ENCODE results near the gene LRRC28.

LRRC28 gene

DNA sequence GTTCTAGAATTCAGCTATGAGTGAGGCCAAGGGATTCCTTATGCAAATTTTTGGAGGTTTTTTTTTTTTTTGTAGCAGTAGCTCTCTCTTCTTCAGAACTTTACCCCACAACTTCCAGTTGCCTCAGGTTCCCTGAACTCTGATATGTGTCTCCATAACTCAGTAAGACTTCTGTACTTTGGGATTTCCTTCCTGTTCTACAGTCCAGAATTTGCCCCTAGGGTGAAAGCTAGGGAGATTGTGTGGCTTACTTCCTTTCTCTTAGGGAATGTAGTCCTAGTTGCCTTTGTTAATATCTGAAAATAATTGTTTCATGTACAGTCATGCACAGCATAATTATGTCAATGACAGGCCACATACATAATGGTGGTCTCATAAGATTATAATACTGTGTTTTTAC lies 30.8 kb downstream of the LRRC28 start:
- Histone ChIP-seq H3K9ac (ENCODE audit: low read depth, low read length) (no peak overlapping the region), H3K4me3 (ENCODE audit: low read depth, low read length) (no peak overlapping the region), H3K4me1 (ENCODE audit: control insufficient read depth, insufficient read depth, low read length) (no peaks in the 10 kb centered on the region)

DNA sequence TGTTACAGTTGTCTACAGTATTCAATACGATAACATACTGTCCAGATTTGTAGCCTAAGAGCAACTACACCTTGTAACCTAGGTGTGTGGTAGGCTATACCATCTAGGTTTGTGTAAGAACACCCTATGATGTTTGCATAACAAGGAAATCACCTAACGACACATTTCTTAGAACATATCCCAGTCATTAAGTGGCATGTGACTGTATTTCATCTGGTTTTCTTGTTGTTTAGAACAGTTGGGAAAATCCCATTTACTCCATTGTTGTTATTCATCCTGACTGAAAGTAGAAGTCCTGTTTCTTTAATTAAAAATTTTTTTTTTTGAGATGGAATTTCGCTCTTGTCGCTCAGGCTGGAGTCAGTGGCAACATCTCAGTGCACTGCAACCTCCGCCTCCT lies 31.3 kb downstream of the LRRC28 start:
- Histone ChIP-seq H3K4me3 (ENCODE audit: low read depth, low read length) (no peak overlapping the region), H3K9ac (ENCODE audit: low read depth, low read length) (no peak overlapping the region), H3K4me1 (ENCODE audit: control insufficient read depth, insufficient read depth, low read length) (no peaks in the 10 kb centered on the region), H3K27me3 (ENCODE audit: control insufficient read depth, insufficient read depth, low read length) (no peaks in the 10 kb centered on the region), H3K9me3 (ENCODE audit: control insufficient read depth, insufficient read depth, low read length) (no peaks in the 10 kb centered on the region), H3K36me3 (ENCODE audit: control insufficient read depth, insufficient read depth, low read length) (no peaks in the 10 kb centered on the region)

More for the DNA sequence above, 30.8 kb downstream of the LRRC28 start:
- H3K9me3 ChIP-seq (ENCODE audit: control insufficient read depth, insufficient read depth, low read length), result no peaks in the 10 kb centered on the region
- H3K27me3 ChIP-seq (ENCODE audit: control insufficient read depth, insufficient read depth, low read length), result no peaks in the 10 kb centered on the region
- H3K36me3 ChIP-seq (ENCODE audit: control insufficient read depth, insufficient read depth, low read length), result no peaks in the 10 kb centered on the region

DNA sequence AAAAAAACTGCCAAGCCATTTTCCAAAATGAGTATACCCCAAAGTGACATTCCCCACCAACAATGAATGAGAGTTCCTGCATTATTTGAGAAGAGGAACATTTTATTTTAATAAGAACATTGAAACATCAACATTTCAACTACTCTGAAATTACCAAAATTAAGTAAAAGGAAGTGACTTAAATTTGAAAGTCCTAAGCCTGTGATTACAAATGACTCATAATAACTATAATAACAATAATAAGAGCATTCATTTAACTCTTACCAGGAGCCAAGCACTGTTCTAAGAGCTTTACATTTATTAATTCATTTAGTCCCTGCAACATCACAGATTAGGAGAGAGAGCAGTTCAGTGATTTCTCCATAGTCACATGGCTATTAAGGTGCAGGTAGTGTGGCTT lies 32.4 kb downstream of the LRRC28 start:
- no peak overlapping the region for H3K9ac ChIP-seq (ENCODE audit: low read depth, low read length)
- no peaks in the 10 kb centered on the region for H3K9me3 ChIP-seq (ENCODE audit: control insufficient read depth, insufficient read depth, low read length)
- no peaks in the 10 kb centered on the region for H3K36me3 ChIP-seq (ENCODE audit: control insufficient read depth, insufficient read depth, low read length)
- H3K4me3 ChIP-seq (ENCODE audit: low read depth, low read length), result no peak overlapping the region
- no peaks in the 10 kb centered on the region for H3K27me3 ChIP-seq (ENCODE audit: control insufficient read depth, insufficient read depth, low read length)
- no peaks in the 10 kb centered on the region for H3K4me1 ChIP-seq (ENCODE audit: control insufficient read depth, insufficient read depth, low read length)

DNA sequence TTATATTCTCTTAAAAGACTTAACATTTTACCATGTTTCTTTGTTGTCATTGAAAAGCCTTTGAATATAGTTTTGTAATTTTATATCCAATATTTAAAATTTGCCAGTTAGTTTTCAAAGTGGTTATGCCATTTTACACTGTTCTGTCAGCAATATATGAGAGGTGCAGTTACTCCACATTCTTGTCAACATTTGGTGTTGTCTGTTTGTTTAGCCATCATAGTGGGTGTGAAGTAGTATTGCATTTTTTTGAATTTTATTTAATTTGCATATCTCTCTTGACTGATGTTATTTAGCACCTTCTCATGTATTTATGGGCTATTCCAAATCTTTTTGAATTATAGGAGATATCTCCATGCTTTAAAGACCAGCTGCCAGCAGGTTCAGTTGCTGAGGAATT lies 40.4 kb downstream of the LRRC28 start:
- Histone ChIP-seq H3K4me1 (ENCODE audit: control insufficient read depth, insufficient read depth, low read length) (peaks cover 13% of the 10 kb centered on the region), H3K36me3 (ENCODE audit: control insufficient read depth, insufficient read depth, low read length) (no peaks in the 10 kb centered on the region), H3K27me3 (ENCODE audit: control insufficient read depth, insufficient read depth, low read length) (no peaks in the 10 kb centered on the region), H3K4me3 (ENCODE audit: low read depth, low read length) (no peak overlapping the region), H3K9ac (ENCODE audit: low read depth, low read length) (no peak overlapping the region), H3K9me3 (ENCODE audit: control insufficient read depth, insufficient read depth, low read length) (no peaks in the 10 kb centered on the region)

DNA sequence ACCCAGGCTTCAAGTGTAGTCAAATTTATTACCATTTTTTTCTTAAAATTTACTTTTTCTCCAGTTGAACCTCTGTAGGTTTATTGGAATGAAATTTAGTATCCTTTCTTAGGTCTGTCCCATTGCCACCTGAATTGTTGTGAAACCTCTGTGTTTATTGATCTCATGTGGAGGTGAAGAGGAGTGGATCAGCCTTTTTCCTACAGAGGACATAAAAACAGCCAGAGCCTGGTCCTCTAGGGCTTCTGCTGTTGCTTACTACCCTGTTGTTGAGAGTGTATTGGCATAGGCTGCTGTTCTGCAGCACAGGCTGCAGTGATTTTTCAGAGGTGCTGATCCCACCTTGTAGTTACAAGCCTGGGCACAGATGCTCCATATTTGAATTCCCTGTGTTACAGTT lies 44.6 kb downstream of the LRRC28 start:
- Histone ChIP-seq H3K4me1 (ENCODE audit: control insufficient read depth, insufficient read depth, low read length) (peaks cover 13% of the 10 kb centered on the region), H3K9me3 (ENCODE audit: control insufficient read depth, insufficient read depth, low read length) (no peaks in the 10 kb centered on the region), H3K4me3 (ENCODE audit: low read depth, low read length) (no peak overlapping the region), H3K9ac (ENCODE audit: low read depth, low read length) (no peak overlapping the region), H3K27me3 (ENCODE audit: control insufficient read depth, insufficient read depth, low read length) (no peaks in the 10 kb centered on the region), H3K36me3 (ENCODE audit: control insufficient read depth, insufficient read depth, low read length) (no peaks in the 10 kb centered on the region)

DNA sequence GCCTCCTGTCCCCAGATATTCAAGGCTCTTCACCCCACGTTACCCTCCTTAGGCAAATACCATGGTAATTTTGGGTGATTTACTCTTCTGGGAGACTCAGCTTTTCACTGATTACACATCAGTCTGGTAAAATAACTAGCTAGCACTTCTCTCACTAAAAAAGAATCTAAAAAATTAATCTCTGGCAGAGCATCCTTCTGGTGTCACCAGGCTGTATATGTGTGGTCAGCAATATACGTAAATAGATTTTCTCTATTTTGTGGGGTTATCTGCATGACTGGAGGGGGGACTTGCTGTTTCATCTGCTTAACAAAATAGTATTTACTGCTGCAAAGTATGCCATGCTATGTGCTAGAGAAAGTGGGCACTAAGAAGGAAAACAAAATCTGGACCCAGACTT lies 45.1 kb downstream of the LRRC28 start:
- peaks cover 13% of the 10 kb centered on the region for H3K4me1 ChIP-seq (ENCODE audit: control insufficient read depth, insufficient read depth, low read length)
- no peaks in the 10 kb centered on the region for H3K36me3 ChIP-seq (ENCODE audit: control insufficient read depth, insufficient read depth, low read length)
- H3K9me3 ChIP-seq (ENCODE audit: control insufficient read depth, insufficient read depth, low read length), result no peaks in the 10 kb centered on the region
- no peak overlapping the region for H3K9ac ChIP-seq (ENCODE audit: low read depth, low read length)
- H3K4me3 ChIP-seq (ENCODE audit: low read depth, low read length), result no peak overlapping the region
- no peaks in the 10 kb centered on the region for H3K27me3 ChIP-seq (ENCODE audit: control insufficient read depth, insufficient read depth, low read length)

DNA sequence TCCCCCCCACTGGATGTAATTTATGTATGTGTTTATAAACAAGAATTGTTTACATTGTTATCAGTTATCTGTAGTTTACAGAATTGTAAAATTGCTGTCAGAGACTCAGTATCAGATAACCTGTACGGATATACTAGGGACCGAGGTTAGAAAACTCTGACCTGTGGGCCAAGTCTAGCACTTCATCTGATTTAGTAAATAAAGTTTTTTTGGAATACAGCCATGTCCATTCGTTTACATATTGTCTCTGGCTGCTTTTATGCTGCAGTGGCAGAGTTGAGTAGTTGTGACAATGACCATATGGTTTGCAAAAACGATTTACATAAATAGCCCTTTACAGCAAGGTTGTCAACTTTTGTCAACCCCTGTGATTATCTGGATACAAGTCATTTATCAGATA lies 52.6 kb downstream of the LRRC28 start:
- Histone ChIP-seq H3K36me3 (ENCODE audit: control insufficient read depth, insufficient read depth, low read length) (no peaks in the 10 kb centered on the region), H3K4me3 (ENCODE audit: low read depth, low read length) (no peak overlapping the region), H3K27me3 (ENCODE audit: control insufficient read depth, insufficient read depth, low read length) (no peaks in the 10 kb centered on the region), H3K9me3 (ENCODE audit: control insufficient read depth, insufficient read depth, low read length) (no peaks in the 10 kb centered on the region), H3K9ac (ENCODE audit: low read depth, low read length) (no peak overlapping the region), H3K4me1 (ENCODE audit: control insufficient read depth, insufficient read depth, low read length) (peaks cover 16% of the 10 kb centered on the region)

DNA sequence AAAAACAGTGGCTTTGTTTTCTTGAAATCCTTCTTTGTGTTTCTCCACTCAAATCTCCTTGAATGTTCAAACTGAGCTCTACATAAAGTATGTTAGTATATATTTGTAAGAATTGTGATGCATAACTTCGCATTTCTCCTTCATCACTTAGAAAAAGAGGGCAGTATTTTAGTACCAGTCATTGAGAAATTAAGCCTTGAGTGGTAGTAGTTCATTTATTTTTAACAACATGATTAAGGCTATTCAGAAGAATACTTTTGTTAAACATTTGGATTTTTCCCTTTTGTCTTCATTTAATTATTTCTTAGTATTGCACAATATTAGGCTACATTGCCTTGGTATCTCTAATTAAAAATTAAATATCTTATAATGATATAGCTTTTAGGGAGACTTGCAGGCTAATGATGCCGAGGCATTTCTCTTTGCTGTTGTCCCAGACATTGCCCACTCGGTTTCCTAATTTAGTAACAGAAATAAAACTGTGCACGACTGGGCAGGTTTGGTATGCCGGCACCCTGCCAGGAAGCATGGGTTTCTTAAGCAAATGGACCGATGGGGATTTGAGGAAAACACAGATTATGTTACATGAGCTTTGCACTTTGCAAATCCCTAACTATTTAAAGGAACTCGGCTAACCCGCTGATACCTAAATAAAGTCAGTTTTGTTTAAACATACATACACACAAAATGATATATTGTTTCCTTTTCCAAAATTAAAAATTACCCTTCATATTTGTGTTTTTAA lies 54.7 kb downstream of the LRRC28 start:
- Histone ChIP-seq H3K36me3 (ENCODE audit: control insufficient read depth, insufficient read depth, low read length) (no peaks in the 10 kb centered on the region), H3K4me3 (ENCODE audit: low read depth, low read length) (no peak overlapping the region), H3K4me1 (ENCODE audit: control insufficient read depth, insufficient read depth, low read length) (peaks cover 16% of the 10 kb centered on the region)

DNA sequence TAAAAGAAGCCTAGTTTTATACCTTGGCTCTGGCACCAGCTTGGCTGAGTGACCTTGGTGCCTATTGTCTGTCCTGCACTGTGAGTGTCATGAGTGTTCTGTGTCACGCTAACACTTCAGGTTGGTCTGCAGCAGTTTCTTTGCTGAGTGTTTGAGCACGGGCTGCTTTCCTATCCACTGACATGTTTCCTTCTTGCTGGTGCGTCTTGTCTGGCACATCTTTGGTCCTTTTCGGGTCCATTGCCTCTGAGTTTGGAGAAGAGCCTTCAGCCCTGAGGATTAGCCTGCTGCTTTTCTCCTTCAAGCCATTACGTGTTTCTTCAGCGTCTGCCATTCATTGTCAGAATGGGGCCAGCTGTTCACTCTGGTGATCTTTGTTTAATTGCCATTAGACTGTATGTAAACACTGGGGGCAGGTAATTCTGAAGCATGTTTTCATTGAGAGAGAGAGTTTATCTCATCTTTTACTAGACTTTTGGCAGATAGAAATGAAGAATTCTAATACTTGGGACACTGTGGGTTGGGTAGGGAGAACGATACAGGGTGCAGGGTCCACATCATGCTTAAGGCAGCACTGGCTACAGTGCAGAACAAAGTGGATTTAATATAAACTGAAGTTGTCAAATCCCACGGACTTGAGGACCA lies 55.5 kb downstream of the LRRC28 start:
- H3K4me3 ChIP-seq (ENCODE audit: low read depth, low read length), result no peak overlapping the region

More for the DNA sequence above, 54.7 kb downstream of the LRRC28 start:
- no peak overlapping the region for H3K9ac ChIP-seq (ENCODE audit: low read depth, low read length)
- no peaks in the 10 kb centered on the region for H3K9me3 ChIP-seq (ENCODE audit: control insufficient read depth, insufficient read depth, low read length)
- H3K27me3 ChIP-seq (ENCODE audit: control insufficient read depth, insufficient read depth, low read length), result no peaks in the 10 kb centered on the region

DNA sequence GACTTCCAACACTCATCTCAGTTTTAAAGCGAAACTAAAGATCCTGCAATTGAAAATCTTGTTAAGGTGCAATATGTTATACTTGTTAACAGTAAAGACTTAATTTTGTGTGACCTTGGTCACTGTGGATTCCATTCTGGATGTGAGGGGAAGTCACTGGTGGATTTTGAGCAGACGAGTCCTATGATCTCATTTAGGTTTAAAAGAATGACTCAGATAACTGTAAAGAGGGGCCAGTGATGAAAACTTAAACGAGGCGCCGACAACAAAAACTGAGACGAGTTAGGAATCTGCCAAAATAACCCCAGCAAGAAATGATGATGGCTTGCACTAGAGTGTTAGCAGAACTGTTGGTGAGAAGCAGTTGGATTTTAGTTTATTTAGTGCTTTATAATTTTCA lies 56.5 kb downstream of the LRRC28 start:
- Histone ChIP-seq H3K27me3 (ENCODE audit: control insufficient read depth, insufficient read depth, low read length) (no peaks in the 10 kb centered on the region), H3K9ac (ENCODE audit: low read depth, low read length) (no peak overlapping the region), H3K36me3 (ENCODE audit: control insufficient read depth, insufficient read depth, low read length) (no peaks in the 10 kb centered on the region), H3K9me3 (ENCODE audit: control insufficient read depth, insufficient read depth, low read length) (no peaks in the 10 kb centered on the region), H3K4me1 (ENCODE audit: control insufficient read depth, insufficient read depth, low read length) (peaks cover 16% of the 10 kb centered on the region), H3K4me3 (ENCODE audit: low read depth, low read length) (no peak overlapping the region)

More for the DNA sequence above, 55.5 kb downstream of the LRRC28 start:
- H3K36me3 ChIP-seq (ENCODE audit: control insufficient read depth, insufficient read depth, low read length), result no peaks in the 10 kb centered on the region
- peaks cover 16% of the 10 kb centered on the region for H3K4me1 ChIP-seq (ENCODE audit: control insufficient read depth, insufficient read depth, low read length)
- H3K9ac ChIP-seq (ENCODE audit: low read depth, low read length), result no peak overlapping the region
- H3K9me3 ChIP-seq (ENCODE audit: control insufficient read depth, insufficient read depth, low read length), result no peaks in the 10 kb centered on the region
- H3K27me3 ChIP-seq (ENCODE audit: control insufficient read depth, insufficient read depth, low read length), result no peaks in the 10 kb centered on the region

DNA sequence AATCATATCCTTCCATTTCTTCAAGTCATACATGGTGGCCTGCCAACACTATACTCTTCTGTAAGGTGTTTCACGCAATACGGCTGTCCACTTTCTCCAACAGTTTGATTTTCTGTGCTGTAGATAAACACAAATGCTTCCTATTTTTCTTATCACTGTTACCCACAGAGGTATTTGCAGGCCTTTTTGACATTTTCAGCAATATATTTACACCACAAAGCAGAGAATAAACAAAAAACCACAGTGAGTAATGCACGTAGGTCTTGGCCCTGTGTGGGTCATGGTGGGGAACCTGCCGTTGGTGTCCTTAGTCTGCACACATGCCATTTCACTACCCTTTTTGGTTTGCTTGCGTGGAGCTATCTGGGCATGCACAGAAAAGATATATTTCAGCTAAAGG lies 59.5 kb downstream of the LRRC28 start:
- H3K4me3 ChIP-seq (ENCODE audit: low read depth, low read length), result no peak overlapping the region
- H3K9me3 ChIP-seq (ENCODE audit: control insufficient read depth, insufficient read depth, low read length), result no peaks in the 10 kb centered on the region
- H3K27me3 ChIP-seq (ENCODE audit: control insufficient read depth, insufficient read depth, low read length), result no peaks in the 10 kb centered on the region
- no peaks in the 10 kb centered on the region for H3K36me3 ChIP-seq (ENCODE audit: control insufficient read depth, insufficient read depth, low read length)
- H3K4me1 ChIP-seq (ENCODE audit: control insufficient read depth, insufficient read depth, low read length), result peaks cover 14% of the 10 kb centered on the region
- H3K9ac ChIP-seq (ENCODE audit: low read depth, low read length), result no peak overlapping the region

DNA sequence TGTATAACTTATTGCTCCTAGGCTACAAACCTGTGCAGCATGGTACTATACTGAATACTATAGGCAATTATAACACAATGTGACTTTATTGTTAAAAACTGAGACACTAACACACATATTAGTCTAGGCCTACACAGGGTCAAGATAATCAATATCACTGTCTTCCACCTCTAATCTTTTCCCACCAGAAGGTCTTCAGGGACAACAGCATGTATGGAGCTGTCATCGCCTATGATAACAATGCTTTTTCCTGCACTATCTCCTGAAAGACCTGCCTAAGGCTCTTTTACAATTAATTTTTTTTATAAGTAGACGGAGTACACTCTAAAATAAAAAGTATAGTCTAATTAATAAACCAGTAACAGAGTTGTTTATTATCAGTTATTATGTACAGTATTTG lies 60.9 kb downstream of the LRRC28 start:
- Histone ChIP-seq H3K36me3 (ENCODE audit: control insufficient read depth, insufficient read depth, low read length) (no peaks in the 10 kb centered on the region), H3K9ac (ENCODE audit: low read depth, low read length) (no peak overlapping the region), H3K27me3 (ENCODE audit: control insufficient read depth, insufficient read depth, low read length) (no peaks in the 10 kb centered on the region), H3K4me1 (ENCODE audit: control insufficient read depth, insufficient read depth, low read length) (peaks cover 2% of the 10 kb centered on the region), H3K9me3 (ENCODE audit: control insufficient read depth, insufficient read depth, low read length) (no peaks in the 10 kb centered on the region), H3K4me3 (ENCODE audit: low read depth, low read length) (no peak overlapping the region)

Data from iPS-15b (cell line).